ENCODE results near the gene MRC2.

Gene MRC2

DNA sequence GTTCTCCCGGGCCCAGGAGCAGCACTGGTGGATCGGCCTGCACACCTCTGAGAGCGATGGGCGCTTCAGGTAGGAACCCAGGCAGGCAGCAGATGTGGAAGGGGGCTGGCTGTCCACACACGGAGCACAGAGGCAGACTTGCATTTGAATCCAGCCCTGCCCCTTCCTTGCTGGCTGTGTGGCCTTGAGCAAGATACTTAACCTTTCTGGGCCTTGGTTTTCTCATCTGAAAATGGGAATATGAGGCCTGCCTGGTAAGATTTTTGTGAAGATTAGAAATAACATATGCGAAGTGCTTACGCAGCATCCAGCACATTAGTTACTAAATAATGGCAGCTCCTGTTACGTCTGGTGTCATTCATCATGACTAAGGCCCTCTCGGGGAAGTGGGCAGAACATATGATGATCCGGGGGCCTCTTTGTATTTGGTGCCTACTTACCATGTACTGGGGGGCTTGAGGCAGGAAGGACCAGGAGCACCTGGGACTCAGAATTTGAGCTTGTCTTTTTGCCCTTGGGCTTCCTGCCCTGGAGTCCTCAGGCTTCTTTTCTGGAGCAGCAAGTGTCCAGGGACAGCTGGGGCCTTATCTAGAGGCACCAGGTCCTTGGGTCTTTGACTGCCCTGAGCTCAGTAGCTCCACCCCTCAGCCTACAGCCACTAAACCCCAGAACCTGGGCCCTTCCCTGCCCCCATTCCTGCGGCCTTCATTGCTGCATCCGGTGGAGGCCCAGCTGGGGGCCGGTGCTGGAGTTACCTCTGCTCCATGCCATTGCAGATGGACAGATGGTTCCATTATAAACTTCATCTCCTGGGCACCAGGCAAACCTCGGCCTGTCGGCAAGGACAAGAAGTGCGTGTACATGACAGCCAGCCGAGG is 53.8 kb downstream of the MRC2 start:
- Histone ChIP-seq H3K79me2 (ENCODE audit: control insufficient read depth, insufficient read depth, low read length) (no peaks in the 10 kb centered on the region), H2AK5ac (ENCODE audit: low read length) (no peak overlapping the region), H3K9ac (ENCODE audit: low read length) (no peak overlapping the region), H3K79me1 (ENCODE audit: low read length) (no peaks in the 10 kb centered on the region), H4K5ac (ENCODE audit: low read length) (no peak overlapping the region), H3K4ac (ENCODE audit: low read depth, low read length) (no peak overlapping the region), H3K18ac (ENCODE audit: low read length) (no peak overlapping the region), H3K4me2 (ENCODE audit: low read length) (no peak overlapping the region), H2BK5ac (ENCODE audit: low read length) (no peak overlapping the region), H4K8ac (ENCODE audit: low read depth, low read length) (no peak overlapping the region), H3K23ac (ENCODE audit: low read length) (no peak overlapping the region), H3K56ac (ENCODE audit: low read length) (no peak overlapping the region), H2BK15ac (replicated peaks; ENCODE audit: low read depth) (no peak overlapping the region), H3K27ac (ENCODE audit: low read depth, low read length) (no peak overlapping the region), H3K4me3 (ENCODE audit: low read length) (no peak overlapping the region), H3K4me1 (ENCODE audit: control insufficient read depth, low read depth, low read length) (no peaks in the 10 kb centered on the region), H2BK120ac (ENCODE audit: low read depth, low read length) (no peak overlapping the region), H3K36me3 (ENCODE audit: control insufficient read depth, insufficient read depth, low read length) (peaks cover 16% of the 10 kb centered on the region), H3K27me3 (ENCODE audit: insufficient read depth, low read length, poor library complexity) (no peaks in the 10 kb centered on the region)
- WGBS (ENCODE audit: extremely low coverage, insufficient coverage, low lambda C conversion rate): no CpG with 5 or more reads among the region's 17 CpGs
- no peak for DNase-seq

DNA sequence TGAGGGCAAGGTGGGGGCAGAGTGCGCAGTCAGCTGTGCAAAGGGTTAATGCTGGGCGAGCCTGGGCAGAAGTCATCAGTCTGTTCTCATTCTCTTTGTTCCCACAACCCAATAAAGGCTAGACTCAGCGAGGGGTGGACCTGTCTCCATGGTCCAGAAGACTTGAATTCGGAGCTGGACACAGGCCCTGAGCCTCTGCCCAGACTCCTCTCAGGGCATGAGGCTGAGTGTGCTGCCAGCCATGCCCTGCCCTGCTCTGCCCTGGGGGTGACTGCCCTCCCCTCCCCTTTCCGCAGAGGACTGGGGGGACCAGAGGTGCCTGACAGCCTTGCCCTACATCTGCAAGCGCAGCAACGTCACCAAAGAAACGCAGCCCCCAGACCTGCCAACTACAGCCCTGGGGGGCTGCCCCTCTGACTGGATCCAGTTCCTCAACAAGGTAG is 54.5 kb downstream of the MRC2 start:
- no peak overlapping the region for H3K18ac ChIP-seq (ENCODE audit: low read length)
- H3K23ac ChIP-seq (ENCODE audit: low read length): no peak overlapping the region
- no peaks in the 10 kb centered on the region for H3K4me1 ChIP-seq (ENCODE audit: control insufficient read depth, low read depth, low read length)
- no peaks in the 10 kb centered on the region for H3K79me2 ChIP-seq (ENCODE audit: control insufficient read depth, insufficient read depth, low read length)
- H3K79me1 ChIP-seq (ENCODE audit: low read length): no peaks in the 10 kb centered on the region
- no peak overlapping the region for H3K56ac ChIP-seq (ENCODE audit: low read length)
- no peak overlapping the region for H2BK5ac ChIP-seq (ENCODE audit: low read length)
- no peaks in the 10 kb centered on the region for H3K27me3 ChIP-seq (ENCODE audit: insufficient read depth, low read length, poor library complexity)
- no CpG with 5 or more reads among the region's 8 CpGs for WGBS (ENCODE audit: extremely low coverage, insufficient coverage, low lambda C conversion rate)
- no peak overlapping the region for H3K9ac ChIP-seq (ENCODE audit: low read length)
- H2BK15ac ChIP-seq (replicated peaks; ENCODE audit: low read depth): no peak overlapping the region
- no peak overlapping the region for H3K27ac ChIP-seq (ENCODE audit: low read depth, low read length)
- no peak overlapping the region for H3K4ac ChIP-seq (ENCODE audit: low read depth, low read length)
- no peak overlapping the region for H2AK5ac ChIP-seq (ENCODE audit: low read length)
- H3K4me3 ChIP-seq (ENCODE audit: low read length): no peak overlapping the region
- DNase-seq: no peak
- H4K5ac ChIP-seq (ENCODE audit: low read length): no peak overlapping the region
- H3K36me3 ChIP-seq (ENCODE audit: control insufficient read depth, insufficient read depth, low read length): peaks cover 16% of the 10 kb centered on the region
- H3K4me2 ChIP-seq (ENCODE audit: low read length): no peak overlapping the region
- no peak overlapping the region for H2BK120ac ChIP-seq (ENCODE audit: low read depth, low read length)
- H4K8ac ChIP-seq (ENCODE audit: low read depth, low read length): no peak overlapping the region

DNA sequence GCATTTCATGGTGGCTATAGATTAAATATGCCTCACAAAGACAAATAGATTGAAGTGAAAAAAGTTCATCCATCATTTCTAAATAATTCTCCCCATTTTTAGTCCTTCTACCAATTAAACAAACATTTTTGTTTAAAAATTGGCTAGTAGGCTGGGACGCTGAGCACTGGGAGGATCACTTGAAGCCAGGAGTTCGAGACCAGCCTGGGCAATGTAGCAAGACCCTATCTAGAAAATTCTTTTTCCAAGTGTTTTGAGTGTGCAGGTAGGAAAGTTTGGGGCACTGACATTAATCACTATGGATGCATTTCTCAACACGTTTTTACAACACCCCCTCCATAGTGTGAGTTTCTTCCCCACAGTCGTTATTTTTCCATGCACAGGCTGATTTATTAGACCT is 56.7 kb downstream of the MRC2 start:
- Histone ChIP-seq H2BK5ac (ENCODE audit: low read length) (no peak overlapping the region), H4K5ac (ENCODE audit: low read length) (no peak overlapping the region), H3K4ac (ENCODE audit: low read depth, low read length) (no peak overlapping the region), H3K36me3 (ENCODE audit: control insufficient read depth, insufficient read depth, low read length) (peaks cover 16% of the 10 kb centered on the region), H2BK120ac (ENCODE audit: low read depth, low read length) (no peak overlapping the region), H3K4me1 (ENCODE audit: control insufficient read depth, low read depth, low read length) (no peaks in the 10 kb centered on the region), H3K79me2 (ENCODE audit: control insufficient read depth, insufficient read depth, low read length) (no peaks in the 10 kb centered on the region), H2BK15ac (replicated peaks; ENCODE audit: low read depth) (no peak overlapping the region), H3K23ac (ENCODE audit: low read length) (no peak overlapping the region), H3K4me3 (ENCODE audit: low read length) (no peak overlapping the region), H3K79me1 (ENCODE audit: low read length) (no peaks in the 10 kb centered on the region), H3K27ac (ENCODE audit: low read depth, low read length) (no peak overlapping the region), H4K8ac (ENCODE audit: low read depth, low read length) (no peak overlapping the region), H3K18ac (ENCODE audit: low read length) (no peak overlapping the region), H2AK5ac (ENCODE audit: low read length) (no peak overlapping the region), H3K27me3 (ENCODE audit: insufficient read depth, low read length, poor library complexity) (no peaks in the 10 kb centered on the region), H3K9ac (ENCODE audit: low read length) (no peak overlapping the region), H3K56ac (ENCODE audit: low read length) (no peak overlapping the region), H3K4me2 (ENCODE audit: low read length) (no peak overlapping the region)
- no peak for DNase-seq
- WGBS (ENCODE audit: extremely low coverage, insufficient coverage, low lambda C conversion rate): no CpG with 5 or more reads among the region's 4 CpGs

DNA sequence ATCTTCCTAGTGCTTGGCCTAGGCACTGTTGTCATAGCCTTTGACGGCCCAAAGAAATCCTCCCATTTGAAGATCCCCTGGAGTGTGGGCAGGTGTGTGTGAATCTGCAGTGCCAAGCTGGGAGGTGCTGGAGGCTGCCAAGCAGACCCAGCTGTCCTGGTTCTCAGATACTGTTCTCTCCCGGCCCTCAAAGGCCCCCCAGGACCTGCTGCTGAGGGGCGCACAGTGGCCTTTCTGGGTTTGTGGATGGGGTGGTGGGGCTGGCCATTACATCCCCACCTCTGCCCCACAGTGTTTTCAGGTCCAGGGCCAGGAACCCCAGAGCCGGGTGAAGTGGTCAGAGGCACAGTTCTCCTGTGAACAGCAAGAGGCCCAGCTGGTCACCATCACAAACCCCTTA is 60.5 kb downstream of the MRC2 start:
- Histone ChIP-seq H3K27ac (ENCODE audit: low read depth, low read length) (no peak overlapping the region), H3K79me2 (ENCODE audit: control insufficient read depth, insufficient read depth, low read length) (no peaks in the 10 kb centered on the region), H3K4me3 (ENCODE audit: low read length) (no peak overlapping the region), H2AK5ac (ENCODE audit: low read length) (no peak overlapping the region), H3K9ac (ENCODE audit: low read length) (no peak overlapping the region), H4K5ac (ENCODE audit: low read length) (no peak overlapping the region), H2BK5ac (ENCODE audit: low read length) (no peak overlapping the region), H3K18ac (ENCODE audit: low read length) (no peak overlapping the region), H3K79me1 (ENCODE audit: low read length) (no peaks in the 10 kb centered on the region), H4K8ac (ENCODE audit: low read depth, low read length) (no peak overlapping the region), H3K4ac (ENCODE audit: low read depth, low read length) (no peak overlapping the region), H3K23ac (ENCODE audit: low read length) (no peak overlapping the region), H2BK15ac (replicated peaks; ENCODE audit: low read depth) (no peak overlapping the region), H3K4me2 (ENCODE audit: low read length) (no peak overlapping the region), H3K27me3 (ENCODE audit: insufficient read depth, low read length, poor library complexity) (no peaks in the 10 kb centered on the region), H3K4me1 (ENCODE audit: control insufficient read depth, low read depth, low read length) (no peaks in the 10 kb centered on the region), H3K36me3 (ENCODE audit: control insufficient read depth, insufficient read depth, low read length) (peaks cover 12% of the 10 kb centered on the region), H2BK120ac (ENCODE audit: low read depth, low read length) (no peak overlapping the region), H3K56ac (ENCODE audit: low read length) (no peak overlapping the region)
- no CpG with 5 or more reads among the region's 4 CpGs for WGBS (ENCODE audit: extremely low coverage, insufficient coverage, low lambda C conversion rate)
- DNase-seq: no peak

DNA sequence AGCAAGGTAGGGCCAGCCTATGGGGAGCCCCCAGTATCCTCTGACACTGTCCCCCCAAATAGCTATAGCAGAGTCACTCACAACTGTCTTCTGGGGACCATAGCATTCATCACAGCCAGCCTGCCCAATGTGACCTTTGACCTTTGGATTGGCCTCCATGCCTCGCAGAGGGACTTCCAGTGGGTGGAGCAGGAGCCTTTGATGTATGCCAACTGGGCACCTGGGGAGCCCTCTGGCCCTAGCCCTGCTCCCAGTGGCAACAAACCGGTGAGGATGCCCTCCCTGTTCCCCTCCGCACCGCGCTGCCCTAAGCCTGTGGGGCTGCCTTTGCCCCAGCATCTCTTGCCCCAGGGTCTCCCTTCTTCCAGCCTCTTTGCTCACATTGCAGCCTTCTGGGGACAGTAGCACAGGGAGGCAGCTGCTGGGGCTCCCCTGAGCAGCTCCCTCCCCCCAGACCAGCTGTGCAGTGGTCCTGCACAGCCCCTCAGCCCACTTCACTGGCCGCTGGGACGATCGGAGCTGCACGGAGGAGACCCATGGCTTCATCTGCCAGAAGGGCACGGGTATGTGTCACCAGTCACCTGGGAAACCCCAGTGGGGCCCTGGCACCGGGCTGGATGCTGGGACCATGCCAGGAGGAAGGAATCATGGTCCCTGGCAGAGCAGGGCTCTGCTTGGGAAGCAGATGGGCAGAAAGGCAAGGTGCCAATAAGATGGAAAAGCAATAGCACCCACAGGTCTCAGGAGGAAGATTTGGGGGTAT is 61.1 kb downstream of the MRC2 start:
- whole genome bisulfite sequencing (ENCODE audit: extremely low coverage, insufficient coverage, low lambda C conversion rate): no CpG with 5 or more reads among the region's 11 CpGs
- no peaks in the 10 kb centered on the region for H3K4me1 ChIP-seq (ENCODE audit: control insufficient read depth, low read depth, low read length)
- no peak overlapping the region for H3K4ac ChIP-seq (ENCODE audit: low read depth, low read length)
- no peak overlapping the region for H3K9ac ChIP-seq (ENCODE audit: low read length)
- no peak overlapping the region for H2AK5ac ChIP-seq (ENCODE audit: low read length)
- no peak for DNase-seq
- H3K23ac ChIP-seq (ENCODE audit: low read length): no peak overlapping the region
- H3K18ac ChIP-seq (ENCODE audit: low read length): no peak overlapping the region
- no peak overlapping the region for H4K5ac ChIP-seq (ENCODE audit: low read length)
- no peak overlapping the region for H2BK120ac ChIP-seq (ENCODE audit: low read depth, low read length)
- no peak overlapping the region for H3K4me2 ChIP-seq (ENCODE audit: low read length)
- H3K56ac ChIP-seq (ENCODE audit: low read length): no peak overlapping the region
- H3K27ac ChIP-seq (ENCODE audit: low read depth, low read length): no peak overlapping the region
- H3K79me2 ChIP-seq (ENCODE audit: control insufficient read depth, insufficient read depth, low read length): no peaks in the 10 kb centered on the region
- no peak overlapping the region for H4K8ac ChIP-seq (ENCODE audit: low read depth, low read length)
- no peak overlapping the region for H2BK15ac ChIP-seq (replicated peaks; ENCODE audit: low read depth)
- no peaks in the 10 kb centered on the region for H3K79me1 ChIP-seq (ENCODE audit: low read length)
- H3K27me3 ChIP-seq (ENCODE audit: insufficient read depth, low read length, poor library complexity): no peaks in the 10 kb centered on the region
- H2BK5ac ChIP-seq (ENCODE audit: low read length): no peak overlapping the region
- no peak overlapping the region for H3K4me3 ChIP-seq (ENCODE audit: low read length)
- peaks cover 12% of the 10 kb centered on the region for H3K36me3 ChIP-seq (ENCODE audit: control insufficient read depth, insufficient read depth, low read length)
